Activated CD4-positive, alpha-beta T cell treated with anti-CD3 and anti-CD28 coated beads for 36 hours (primary cell): Measurements from ENCODE around the gene IGFBPL1. TPM values are rescaled to one million over a fixed set of nuclear protein-coding genes. Genes with fewer than 3 reads are reported as not detected.

Experiments
- ATAC-seq: fragments of 200-7000 bp; cut with Tn5 transposase; one replicate; pipeline ENCODE4 v1.10.0; 2021; ENCODE audit warnings: mild to moderate bottlenecking, moderate library complexity
- CTCF ChIA-PET: fragments of 350-600 bp; sonication (Branson Sonifier 250); formaldehyde crosslinking; loops from one replicate; lab custom pipeline; 2021; ENCODE audit warnings: antibody characterized with exemption; lab: Charles Lee
- POLR2A ChIA-PET: fragments of 350-600 bp; sonication (Branson Sonifier 250); formaldehyde crosslinking; loops from one replicate; lab custom pipeline; 2021; ENCODE audit warnings: antibody characterized with exemption, inconsistent platforms; lab: Charles Lee
- DNase-seq: peaks from one replicate; pipeline ENCODE4 v3.0.0-alpha.2; 2020
- H3K27ac Mint-ChIP-seq: one replicate; pipeline ENCODE4 v1.8.0; 2021; ENCODE audit warnings: mixed read lengths
- H3K27me3 Mint-ChIP-seq: one replicate; pipeline ENCODE4 v1.8.0; 2021; ENCODE audit warnings: mixed read lengths
- H3K36me3 Mint-ChIP-seq: one replicate; pipeline ENCODE4 v1.8.0; 2021; ENCODE audit warnings: low read depth, mixed read lengths
- H3K4me1 Mint-ChIP-seq: one replicate; pipeline ENCODE4 v1.8.0; 2021; ENCODE audit warnings: mixed read lengths
- H3K4me3 Mint-ChIP-seq: one replicate; pipeline ENCODE4 v1.8.0; 2021; ENCODE audit warnings: mild to moderate bottlenecking, moderate library complexity, mixed read lengths
- H3K9me3 Mint-ChIP-seq: one replicate; pipeline ENCODE4 v1.8.0; 2021; ENCODE audit warnings: low read depth, mixed read lengths
- intact Hi-C, 2 experiments: fragments of 100-400 bp; cut with DNase I in 1 of 2; cut with micrococcal nuclease in 1 of 2; formaldehyde crosslinking; loops; one replicate each; pipeline versions ENCODE4 v1.14.2 to v1.15.1; 2022 to 2024; cut with DNase I, micrococcal nuclease
- total RNA-seq, 2 experiments: library from RNA; stranded (reverse); gene quantifications; one replicate each; pipeline ENCODE4 v1.2.3, GENCODE V29; 2021

Gene IGFBPL1
- total RNA-seq, 2 experiments from 2014 or later = 0.21 TPM; not detected in 1

- CTCF ChIA-PET = interaction anchor here (1.2 kb wide), 1 partner anchor 9 kb away, joined by 4 read pairs; no protein-coding TSS in a partner anchor
- Mint-ChIP-seq H3K27ac (no peak overlapping the region), H3K4me3 (no peak overlapping the region), H3K36me3 (no peaks in the 10 kb centered on the region), H3K4me1 (peaks cover 2% of the 10 kb centered on the region), H3K27me3 (peaks cover 14% of the 10 kb centered on the region), H3K9me3 (no peaks in the 10 kb centered on the region)
- intact Hi-C loops = no loop called here
- no peak for ATAC-seq
- POLR2A ChIA-PET = no interaction called here
- no peak for DNase-seq
Measured at GRCh38 chr9:38441347-38442085, 17.3 kb upstream of the IGFBPL1 start.

GRCh38 chr9:38440516-38440915, 16.3 kb upstream of the IGFBPL1 start:
- CTCF ChIA-PET = interaction anchor here (0.9 to 1.2 kb wide), 2 partner anchors 8 to 10 kb away, joined by 3 to 4 read pairs; no protein-coding TSS in a partner anchor
- peaks cover 7% of the 10 kb centered on the region for H3K27me3 Mint-ChIP-seq
- H3K9me3 Mint-ChIP-seq = no peaks in the 10 kb centered on the region
- ATAC-seq (no peak), DNase-seq (no peak)
- intact Hi-C loops = loop anchor here in 1 of 2 experiments (1.0 kb wide), 1 partner anchor 16 kb away; the partner anchor contains the start of gene IGFBPL1
- POLR2A ChIA-PET = no interaction called here
- no peaks in the 10 kb centered on the region for H3K36me3 Mint-ChIP-seq
- H3K27ac Mint-ChIP-seq = no peak overlapping the region
- peaks cover under 1% of the 10 kb centered on the region for H3K4me1 Mint-ChIP-seq
- H3K4me3 Mint-ChIP-seq = no peak overlapping the region

GRCh38 chr9:38439916-38440301, 15.7 kb upstream of the IGFBPL1 start:
- intact Hi-C loops = loop anchor here in 1 of 2 experiments (1.0 kb wide), 1 partner anchor 16 kb away; the partner anchor contains the start of gene IGFBPL1
- no peak for ATAC-seq
- H3K4me3 Mint-ChIP-seq = no peak overlapping the region
- H3K9me3 Mint-ChIP-seq = no peaks in the 10 kb centered on the region
- peaks cover 7% of the 10 kb centered on the region for H3K27me3 Mint-ChIP-seq
- POLR2A ChIA-PET = no interaction called here
- no peaks in the 10 kb centered on the region for H3K36me3 Mint-ChIP-seq
- CTCF ChIA-PET = interaction anchor here (0.9 kb wide), 1 partner anchor 9 kb away, joined by 3 read pairs; no protein-coding TSS in a partner anchor
- H3K4me1 Mint-ChIP-seq = no peaks in the 10 kb centered on the region
- DNase-seq = no peak
- no peak overlapping the region for H3K27ac Mint-ChIP-seq

GRCh38 chr9:38439291-38439915, 15.1 kb upstream of the IGFBPL1 start:
- H3K36me3 Mint-ChIP-seq = no peaks in the 10 kb centered on the region
- DNase-seq = no peak
- H3K9me3 Mint-ChIP-seq = no peaks in the 10 kb centered on the region
- H3K27me3 Mint-ChIP-seq = peaks cover 5% of the 10 kb centered on the region
- no peak overlapping the region for H3K4me3 Mint-ChIP-seq
- CTCF ChIA-PET = no interaction called here
- no peak for ATAC-seq
- intact Hi-C loops = no loop called here
- no peak overlapping the region for H3K27ac Mint-ChIP-seq
- no peaks in the 10 kb centered on the region for H3K4me1 Mint-ChIP-seq
- POLR2A ChIA-PET = no interaction called here

GRCh38 chr9:38437193-38437823, 13.1 kb upstream of the IGFBPL1 start:
- no peaks in the 10 kb centered on the region for H3K36me3 Mint-ChIP-seq
- H3K27ac Mint-ChIP-seq = no peak overlapping the region
- CTCF ChIA-PET = interaction anchor here (0.7 kb wide), 1 partner anchor 14 kb away, joined by 3 read pairs; no protein-coding TSS in a partner anchor
- DNase-seq (no peak), ATAC-seq (no peak)
- no peaks in the 10 kb centered on the region for H3K9me3 Mint-ChIP-seq
- H3K4me1 Mint-ChIP-seq = no peaks in the 10 kb centered on the region
- POLR2A ChIA-PET = no interaction called here
- H3K27me3 Mint-ChIP-seq = peaks cover 4% of the 10 kb centered on the region
- intact Hi-C loops = no loop called here
- no peak overlapping the region for H3K4me3 Mint-ChIP-seq

GRCh38 chr9:38436708-38437107, 12.5 kb upstream of the IGFBPL1 start:
- intact Hi-C loops = no loop called here
- Mint-ChIP-seq H3K4me3 (no peak overlapping the region), H3K27me3 (peaks cover 6% of the 10 kb centered on the region), H3K9me3 (no peaks in the 10 kb centered on the region), H3K4me1 (no peaks in the 10 kb centered on the region), H3K27ac (no peak overlapping the region), H3K36me3 (no peaks in the 10 kb centered on the region)
- POLR2A ChIA-PET = no interaction called here
- DNase-seq = no peak
- CTCF ChIA-PET = interaction anchor here (0.7 kb wide), 1 partner anchor 14 kb away, joined by 3 read pairs; no protein-coding TSS in a partner anchor
- no peak for ATAC-seq

- peaks cover 6% of the 10 kb centered on the region for H3K4me1 Mint-ChIP-seq
- H3K27me3 Mint-ChIP-seq = peaks cover 6% of the 10 kb centered on the region
- no peak overlapping the region for H3K4me3 Mint-ChIP-seq
- CTCF ChIA-PET = interaction anchor here (0.6 to 1.3 kb wide), 4 partner anchors 12 to 520 kb away, joined by 3 to 6 read pairs (median 4); no protein-coding TSS in a partner anchor
- no peaks in the 10 kb centered on the region for H3K36me3 Mint-ChIP-seq
- intact Hi-C loops = no loop called here
- no peaks in the 10 kb centered on the region for H3K9me3 Mint-ChIP-seq
- DNase-seq (no peak), ATAC-seq (no peak)
- POLR2A ChIA-PET = no interaction called here
- no peak overlapping the region for H3K27ac Mint-ChIP-seq
Measured at GRCh38 chr9:38435521-38435920, 11.3 kb upstream of the IGFBPL1 start.

- peaks cover 2% of the 10 kb centered on the region for H3K27me3 Mint-ChIP-seq
- ATAC-seq (no peak), DNase-seq (no peak)
- no peaks in the 10 kb centered on the region for H3K9me3 Mint-ChIP-seq
- peaks cover 6% of the 10 kb centered on the region for H3K4me1 Mint-ChIP-seq
- H3K4me3 Mint-ChIP-seq = no peak overlapping the region
- intact Hi-C loops = loop anchor here in 1 of 2 experiments (5.0 kb wide), 1 partner anchor 523 kb away; no protein-coding TSS in a partner anchor
- ChIA-PET CTCF (interaction anchor here (0.6 to 1.3 kb wide), 6 partner anchors 12 to 520 kb away, joined by 3 to 6 read pairs (median 3); no protein-coding TSS in a partner anchor), POLR2A (no interaction called here)
- no peaks in the 10 kb centered on the region for H3K36me3 Mint-ChIP-seq
- no peak overlapping the region for H3K27ac Mint-ChIP-seq
Measured at GRCh38 chr9:38434853-38435252, 10.6 kb upstream of the IGFBPL1 start.

GRCh38 chr9:38434365-38434764, 10.1 kb upstream of the IGFBPL1 start:
- ChIA-PET CTCF (interaction anchor here (0.7 to 0.9 kb wide), 2 partner anchors 12 to 17 kb away, joined by 3 read pairs; no protein-coding TSS in a partner anchor), POLR2A (no interaction called here)
- intact Hi-C loops = loop anchor here in 1 of 2 experiments (5.0 kb wide), 1 partner anchor 522 kb away; no protein-coding TSS in a partner anchor
- H3K36me3 Mint-ChIP-seq = no peaks in the 10 kb centered on the region
- H3K27me3 Mint-ChIP-seq = peaks cover 2% of the 10 kb centered on the region
- no peak for DNase-seq
- no peak overlapping the region for H3K27ac Mint-ChIP-seq
- H3K4me3 Mint-ChIP-seq = no peak overlapping the region
- peaks cover 6% of the 10 kb centered on the region for H3K4me1 Mint-ChIP-seq
- no peak for ATAC-seq
- H3K9me3 Mint-ChIP-seq = no peaks in the 10 kb centered on the region

- intact Hi-C loops = loop anchor here in 1 of 2 experiments (1.0 to 5.0 kb wide), 3 partner anchors 41 to 521 kb away; partner anchors contain the start of gene ALDH1B1
- POLR2A ChIA-PET = no interaction called here
- no peak overlapping the region for H3K4me3 Mint-ChIP-seq
- no peaks in the 10 kb centered on the region for H3K9me3 Mint-ChIP-seq
- no peak overlapping the region for H3K27ac Mint-ChIP-seq
- H3K27me3 Mint-ChIP-seq = peaks cover 2% of the 10 kb centered on the region
- ATAC-seq (peak; percentile 23), DNase-seq (peak; percentile 13)
- CTCF ChIA-PET = interaction anchor here (0.6 to 1.5 kb wide), 6 partner anchors 16 to 561 kb away, joined by 3 to 6 read pairs (median 4); no protein-coding TSS in a partner anchor
- no peaks in the 10 kb centered on the region for H3K36me3 Mint-ChIP-seq
- peaks cover 6% of the 10 kb centered on the region for H3K4me1 Mint-ChIP-seq
Measured at GRCh38 chr9:38432922-38433510, 8.8 kb upstream of the IGFBPL1 start.
